GM12892 (cell line): ENCODE results near the gene PPFIBP2.

ENCODE experiments used
- POLR2A ChIP-seq: IDR thresholded peaks from 2 replicates; pipeline ENCODE4 v1.6.1; 2011; ENCODE audit warnings: low read depth, low read length, control low read depth
- POLR2AphosphoS5 ChIP-seq: IDR thresholded peaks from 2 replicates; pipeline ENCODE4 v1.6.1; 2011; ENCODE audit warnings: low read depth, low read length, control low read depth
- TAF1 ChIP-seq: IDR thresholded peaks from 2 replicates; pipeline ENCODE4 v1.6.1; 2011; ENCODE audit warnings: low read depth, mild to moderate bottlenecking, control low read depth, low read length, borderline replicate concordance

GRCh38 chr11:7549681-7550080, 35.9 kb downstream of the PPFIBP2 start:
- TF ChIP-seq POLR2A (no peak), TAF1 (no peak), POLR2AphosphoS5 (no peak)
